K562 (cell line): ENCODE measurements around the gene EIF5. TPM values are rescaled to one million over a fixed set of nuclear protein-coding genes. Genes with fewer than 3 reads are reported as not detected.

ENCODE experiments used
- BCLAF1 ChIP-seq, 2 experiments: fragments of 450-650 bp in 1 of 2; IDR thresholded peaks; 2 replicates each; pipeline ENCODE4 v1.6.1; 2011 to 2017; ENCODE audit warnings: low read depth in 2 of 2, antibody characterized with exemption in 1 of 2, borderline replicate concordance in 1 of 2, low read length in 1 of 2, mild to moderate bottlenecking in 1 of 2, mixed read lengths in 1 of 2; ENCODE audit not compliant: control insufficient read depth in 1 of 2
- CXXC5 ChIP-seq: fragments of 250-450 bp; sonication (Bioruptor Pico); IDR thresholded peaks from 2 replicates; pipeline ENCODE4 v1.8.0; 2022; ENCODE audit warnings: inconsistent platforms, mild to moderate bottlenecking, moderate library complexity
- EP300 ChIP-seq: IDR thresholded peaks from 2 replicates; pipeline ENCODE4 v1.6.1; 2012; ENCODE audit warnings: low read length, improper control_type of control experiment
- SMAD4 ChIP-seq: fragments of 250-450 bp; sonication (Bioruptor Pico); conservative IDR thresholded peaks from 2 replicates; pipeline ENCODE4 v1.8.0; 2021; ENCODE audit warnings: inconsistent platforms, mild to moderate bottlenecking, moderate library complexity
- ZBTB8A ChIP-seq: fragments of 450-650 bp; IDR thresholded peaks from 2 replicates; pipeline ENCODE4 v1.6.1; 2018; ENCODE audit warnings: mild to moderate bottlenecking, moderate library complexity; ENCODE audit not compliant: partially characterized antibody
- ZNF511 ChIP-seq: sonication (generic); formaldehyde crosslinking; IDR thresholded peaks from 2 replicates; pipeline ENCODE4 v1.8.0; 2022; ENCODE audit warnings: mild to moderate bottlenecking, missing genetic modification reagents
- polyA plus RNA-seq, 8 experiments: library from polyadenylated mRNA; depleted of rRNA in 4 of 8; stranded (reverse) in 5 of 8; unstranded in 3 of 8; fragments of >200 nt; fragmentation: Nextera tagmentation in 2 of 8; fragmentation: Illumina TruSeq in 1 of 8; extraction: Ambion mirVana in 2 of 8; extraction: Trizol in 1 of 8; gene quantifications; 2 replicates each; pipeline versions ENCODE4 v1.2.1 to v1.2.3, GENCODE V29; 2011 to 2014; ENCODE audit warnings: inconsistent platforms in 1 of 8, missing spikeins in 1 of 8
- total RNA-seq, 7 experiments: library from RNA; depleted of rRNA in 6 of 7; stranded (reverse); fragments of >200 nt in 6 of 7; fragmentation: Illumina TruSeq in 2 of 7; extraction: Trizol in 2 of 7; gene quantifications; 2 replicates each; pipeline versions ENCODE4 v1.2.1 to v1.2.3, GENCODE V29; 2011 to 2021; ENCODE audit warnings: low replicate concordance in 1 of 7

The EIF5 gene
- total and polyA plus RNA-seq, 9 of the 15 experiments (the other 6 are each of a cell fraction or from before 2014, with no cell fraction given), result 92.7 to 442 (median 190) TPM

- TF ChIP-seq ZBTB8A (no peak), CXXC5 (peak; percentile 31; the same call in 1 of the 2 replicates), EP300 (peak; percentile 66; the same call in 1 of the 2 replicates), BCLAF1 (IDR thresholded peaks at IDR 0.05; ENCODE audit: borderline replicate concordance in 1 of 2, control insufficient read depth in 1 of 2, low read depth in 2 of 2, low read length in 1 of 2) (no peak), ZNF511 (CRISPR knock-in tag) (no peak), SMAD4 (CRISPR knock-in tag) (0 out of 2 replicates have a peak, but pooled peaks have one; percentile 24)
Measured at GRCh38 chr14:103308717-103309616, 25.1 kb upstream of the EIF5 start (continued).
